ENCODE measurements around the gene CUX1.
A peak's percentile ranks its signal among the peaks of the same experiment; 100 is the strongest.

The CUX1 gene

GRCh38 chr7:102059524-102059923 is 242.1 kb downstream of the CUX1 start:
- no peak for DNase-seq

- DNase-seq: no peak
These were observed 244.0 kb downstream of the CUX1 start for GRCh38 chr7:102061354-102061945.

DNA sequence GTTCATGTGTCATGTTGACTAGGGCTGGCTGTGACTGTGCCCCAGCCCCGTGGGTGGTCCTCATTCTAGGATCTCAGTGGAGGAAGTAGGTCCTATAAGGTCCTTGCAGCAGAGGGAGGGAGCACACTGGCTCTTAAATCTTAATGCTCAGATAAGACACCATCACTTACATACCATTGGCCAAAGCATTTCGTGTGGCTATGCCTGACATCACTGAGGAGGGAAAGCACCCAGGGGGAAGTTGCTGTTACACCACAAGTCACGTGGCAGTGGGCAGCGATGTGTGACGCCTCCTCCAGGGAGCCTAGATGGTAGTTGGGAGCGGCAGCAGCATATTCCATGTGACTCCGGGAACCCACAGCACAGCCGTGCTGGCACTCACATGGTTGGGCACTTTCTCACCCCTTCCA is 244.6 kb downstream of the CUX1 start:
- peak; percentile 31 for DNase-seq

DNA sequence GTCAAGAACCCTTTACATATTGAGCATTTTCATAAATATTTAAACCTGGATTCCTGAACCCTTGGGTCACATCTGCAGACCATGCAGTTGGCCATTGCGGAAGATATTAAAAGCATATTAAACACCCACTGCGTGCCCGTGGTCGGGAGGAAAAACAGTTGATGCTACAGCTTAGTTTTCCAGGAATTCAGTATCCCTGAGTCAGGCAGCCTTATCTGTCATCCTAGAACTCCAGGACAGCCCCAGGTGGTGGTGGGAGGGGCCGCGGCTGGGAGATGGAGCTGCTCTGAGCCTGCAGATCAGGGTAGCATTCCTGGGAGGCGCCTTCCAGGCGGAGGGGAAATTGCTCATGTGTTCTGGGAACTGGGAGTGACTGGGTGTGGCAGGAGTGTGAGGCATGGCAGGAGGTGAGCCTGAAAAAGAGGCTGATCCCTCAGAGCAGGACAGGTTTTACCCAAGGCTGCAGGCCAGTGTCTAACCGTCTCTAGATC is 246.3 kb downstream of the CUX1 start:
- DNase-seq: no peak

DNA sequence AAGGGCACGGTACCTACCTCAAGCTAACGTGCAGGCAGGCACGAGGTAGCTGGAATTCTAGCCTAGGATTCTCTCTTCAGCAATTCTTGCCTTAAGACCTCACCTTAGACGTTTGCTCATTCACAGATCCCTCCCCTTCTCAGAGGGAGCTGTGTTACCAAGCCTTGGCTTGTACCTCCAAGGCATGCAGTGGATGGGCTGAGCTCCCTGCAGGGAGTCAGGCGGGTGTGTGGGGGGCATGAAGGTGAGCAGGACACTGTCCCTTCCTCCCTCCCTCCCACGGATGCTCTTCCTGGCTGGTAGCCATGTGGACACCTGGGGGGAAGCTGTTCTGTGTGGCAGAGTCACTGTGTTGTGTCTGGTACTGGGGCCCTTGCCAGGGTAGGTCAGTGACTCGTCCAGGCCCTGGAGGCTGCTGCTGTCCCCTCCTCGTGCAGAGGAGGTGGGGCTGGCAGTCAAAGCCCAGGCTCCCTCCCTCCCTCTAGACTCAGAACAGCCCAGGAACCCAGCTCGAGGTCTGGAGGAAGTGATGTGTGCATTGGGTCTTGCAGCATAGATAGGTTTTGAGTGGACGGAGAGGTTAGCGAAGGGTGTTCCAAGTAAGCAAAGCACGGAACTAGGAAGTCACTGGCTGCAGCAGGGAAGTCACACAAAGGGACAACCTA is 247.1 kb downstream of the CUX1 start:
- DNase-seq: peak; percentile 27

GRCh38 chr7:102065226-102065625 is 247.8 kb downstream of the CUX1 start:
- DNase-seq: no peak

GRCh38 chr7:102066476-102066875 is 249.1 kb downstream of the CUX1 start:
- DNase-seq: no peak

DNA sequence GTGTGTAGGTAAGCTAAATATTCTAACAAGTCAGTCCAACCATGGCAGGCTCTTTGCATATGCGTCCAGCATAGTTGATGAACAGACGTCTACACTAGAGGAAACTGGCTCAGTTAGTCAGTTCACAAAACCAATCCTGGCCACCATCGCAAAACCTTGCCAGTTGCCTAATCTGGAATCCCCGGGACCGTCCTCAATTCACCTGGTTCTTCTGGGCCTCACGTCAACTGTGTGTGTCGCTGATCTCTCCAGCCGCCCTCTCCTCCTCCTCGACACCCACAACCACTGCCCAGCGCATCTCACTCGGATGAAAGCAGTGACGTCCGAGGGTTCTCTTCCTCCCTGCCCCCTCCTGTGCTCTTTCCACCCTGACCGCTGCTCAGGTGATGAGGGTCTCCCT is 251.4 kb downstream of the CUX1 start:
- DNase-seq: no peak

GRCh38 chr7:102069931-102070629 is 252.7 kb downstream of the CUX1 start:
- no peak for DNase-seq

GRCh38 chr7:102072003-102072402 is 254.6 kb downstream of the CUX1 start:
- DNase-seq: no peak

DNA sequence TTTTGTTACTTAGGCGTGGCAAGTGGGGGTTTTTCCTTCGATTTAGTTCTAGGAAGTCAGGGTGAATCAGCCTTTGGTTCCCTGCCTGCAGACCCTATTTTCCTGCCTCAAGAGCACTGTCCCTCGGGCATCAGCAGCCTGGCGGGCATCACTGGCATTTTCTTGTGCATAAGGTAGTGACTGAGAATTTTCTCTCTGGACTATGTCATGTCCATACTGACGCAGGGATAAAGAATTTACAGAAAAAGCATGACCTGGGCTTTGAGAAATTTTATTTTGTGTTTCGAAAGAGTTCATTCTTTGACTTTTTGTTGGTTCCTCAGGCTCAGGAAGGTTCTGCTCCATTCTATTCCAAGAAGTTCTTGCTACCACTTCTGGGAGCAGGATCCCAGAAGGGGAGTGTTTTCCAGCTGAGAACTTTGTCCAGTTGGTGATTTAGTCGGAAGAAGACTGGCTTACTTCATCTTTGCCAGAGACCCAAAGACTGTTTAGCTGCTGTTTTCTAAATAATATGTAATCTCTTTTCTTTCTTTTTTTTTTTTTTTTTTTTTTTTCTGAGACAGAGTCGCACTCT is 255.3 kb downstream of the CUX1 start:
- DNase-seq: no peak

DNA sequence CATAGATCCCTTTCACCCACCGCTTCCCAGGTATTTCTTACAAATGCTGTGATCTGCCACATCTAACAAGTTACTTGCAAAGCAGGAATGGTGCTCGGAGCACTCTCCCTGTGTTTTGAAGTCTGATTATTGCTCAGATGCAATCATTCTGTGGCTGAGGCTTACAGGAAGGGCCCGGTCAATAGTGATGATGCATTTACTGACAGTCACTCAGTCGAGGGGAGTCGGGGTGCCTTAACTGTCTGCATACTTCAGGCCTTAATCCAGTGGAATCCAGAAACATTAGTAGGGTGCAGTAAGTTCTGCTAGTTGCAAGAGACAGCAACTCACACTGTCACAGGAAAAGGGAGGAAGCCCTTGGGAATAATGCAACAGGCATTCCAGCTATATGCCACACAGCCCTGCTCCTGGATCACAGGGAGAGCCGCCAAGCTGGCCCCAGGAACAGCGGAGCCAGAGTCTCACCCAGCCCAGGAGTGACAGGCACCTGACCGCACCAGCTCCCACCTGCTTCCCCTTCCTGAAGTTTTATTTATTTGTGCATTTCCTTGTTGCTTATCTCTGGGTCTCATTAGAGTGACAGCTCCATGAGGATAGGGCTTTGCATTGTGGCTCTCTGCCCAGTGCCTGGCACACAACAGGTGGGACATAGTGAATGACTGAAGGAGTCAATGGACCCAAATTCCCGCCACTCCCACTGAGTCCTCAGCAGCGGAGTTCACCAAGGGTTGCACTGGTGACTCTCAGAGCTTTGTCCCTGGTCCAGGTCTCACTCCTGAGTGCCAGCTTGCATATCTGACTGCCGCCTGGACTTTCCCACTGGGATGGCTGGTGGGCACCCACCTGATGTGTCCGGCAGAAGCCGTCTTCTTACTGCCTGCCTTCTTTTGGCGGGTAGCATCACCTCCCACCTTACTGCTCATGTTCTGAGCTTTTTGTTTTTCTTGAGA is 256.8 kb downstream of the CUX1 start:
- DNase-seq: no peak

- no peak for DNase-seq
These were observed 257.7 kb downstream of the CUX1 start for GRCh38 chr7:102075126-102075525.

DNA sequence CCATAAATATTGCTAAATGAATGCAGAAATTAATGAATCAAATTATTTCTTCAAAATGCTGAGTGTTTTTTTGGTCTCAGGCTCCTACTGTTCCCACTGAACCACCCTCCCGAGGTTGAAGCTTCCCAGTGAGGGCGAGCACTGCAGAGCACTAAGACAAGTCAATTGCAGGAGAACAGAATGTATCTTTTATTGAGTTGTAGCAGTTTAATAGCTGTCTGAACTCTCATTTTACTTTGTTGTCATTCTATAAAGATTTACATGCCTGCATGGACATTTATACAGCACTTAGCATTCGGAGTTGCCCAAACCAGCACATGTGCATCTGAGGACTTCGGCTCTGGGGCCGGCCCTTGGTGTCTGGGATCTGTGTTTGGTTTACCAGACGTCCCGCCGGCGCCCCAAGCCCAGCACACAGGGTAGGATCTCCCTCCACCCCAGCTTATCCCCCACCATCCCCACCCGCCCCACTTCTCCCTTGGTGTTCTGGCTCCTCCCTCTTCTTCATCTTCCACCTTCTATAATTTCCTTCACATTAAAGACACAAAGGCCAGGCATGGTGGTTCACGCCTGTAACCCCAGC is 258.2 kb downstream of the CUX1 start:
- no peak for DNase-seq

DNA sequence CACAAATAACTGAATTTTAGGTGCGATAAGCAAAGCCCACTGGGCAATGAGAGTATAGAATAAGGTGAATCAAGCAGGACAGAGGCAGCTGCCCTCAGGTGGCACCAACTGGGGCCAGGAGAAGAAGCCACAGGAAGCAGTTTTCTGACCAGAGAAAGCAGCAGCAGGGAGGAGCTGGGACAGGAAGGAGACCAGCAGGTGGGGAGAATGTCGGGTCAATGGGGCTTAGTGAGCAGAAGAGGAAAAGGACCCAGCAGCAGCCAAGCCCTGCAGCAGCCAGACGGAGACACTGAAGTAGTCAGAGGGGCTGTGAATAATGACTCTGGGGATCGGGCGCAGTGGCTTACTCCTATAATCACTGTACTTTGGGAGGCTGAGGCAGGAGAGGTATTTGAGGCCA is 259.7 kb downstream of the CUX1 start:
- DNase-seq: no peak

DNA sequence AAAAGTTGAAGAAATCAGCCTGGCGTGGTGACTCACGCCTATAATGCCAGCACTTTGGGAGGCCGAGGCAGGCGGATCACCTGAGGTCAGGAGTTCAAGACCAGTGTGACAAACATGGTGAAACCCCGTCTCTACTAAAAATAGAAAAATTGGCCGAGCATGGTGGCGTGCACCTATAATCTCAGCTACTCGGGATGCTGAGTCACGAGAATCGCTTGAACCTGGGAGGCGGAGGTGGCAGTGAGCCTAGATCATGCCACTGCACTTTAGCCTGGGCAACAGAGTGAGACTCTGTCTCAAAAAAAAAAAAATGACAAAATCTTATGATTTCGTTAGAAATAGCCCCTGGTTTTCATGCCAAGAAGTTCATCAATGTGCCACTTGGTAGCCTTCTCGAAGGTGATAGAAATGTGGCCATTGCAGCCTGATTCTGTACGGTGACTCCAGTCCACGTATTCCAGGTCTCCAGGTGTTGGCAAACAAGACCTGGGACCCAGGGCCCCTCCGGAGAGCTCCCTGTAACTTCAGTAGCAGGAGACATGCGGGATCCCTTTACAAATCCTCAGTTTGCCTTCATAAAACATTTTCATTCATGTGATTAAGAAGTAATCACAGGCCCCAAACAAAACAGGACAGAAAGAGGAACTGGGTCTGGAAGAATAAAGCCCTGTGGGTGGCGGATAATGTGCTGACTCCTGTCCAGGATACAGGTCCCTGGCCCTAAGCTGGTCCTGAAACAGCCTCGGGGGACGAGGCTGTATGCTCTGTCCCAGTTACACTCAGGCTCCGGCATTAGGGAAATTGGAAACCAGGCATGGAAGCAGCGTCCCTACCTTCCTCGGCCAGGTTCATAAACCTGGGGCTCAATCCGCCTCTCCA is 262.0 kb downstream of the CUX1 start:
- no peak for DNase-seq

- DNase-seq: no peak
These were observed 262.6 kb downstream of the CUX1 start for GRCh38 chr7:102080019-102080433.

- no peak for DNase-seq
These were observed 263.2 kb downstream of the CUX1 start for GRCh38 chr7:102080434-102081243.

DNA sequence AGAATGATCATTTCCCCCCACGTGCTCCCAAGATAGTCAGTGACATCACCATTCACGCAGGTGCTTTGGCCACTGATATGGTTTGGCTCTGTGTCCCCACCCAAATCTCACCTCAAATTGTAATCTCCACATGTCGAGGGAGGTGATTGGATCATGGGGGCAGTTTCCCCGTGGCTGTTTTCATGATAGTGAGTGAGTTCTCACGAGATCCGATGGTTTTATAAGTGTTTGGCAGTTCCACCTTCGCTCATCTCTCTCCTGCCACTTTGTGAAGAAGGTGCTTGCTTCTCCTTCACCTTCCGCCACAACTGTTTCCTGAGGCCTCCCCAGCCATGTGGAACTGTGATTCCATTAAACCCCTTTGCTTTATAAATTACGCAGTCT is 263.8 kb downstream of the CUX1 start:
- no peak for DNase-seq

- DNase-seq: no peak
These were observed 265.4 kb downstream of the CUX1 start for GRCh38 chr7:102082693-102083368.
